Measurements from ENCODE around the gene LDAH. TPM values are rescaled to one million over a fixed set of nuclear protein-coding genes. Genes with fewer than 3 reads are reported as not detected.

The LDAH gene
- total RNA-seq, 1 experiment from 2014 or later, result 17.2 TPM

GRCh38 chr2:20650877-20651730, 171.8 kb downstream of the LDAH start, which contains the start of gene HS1BP3:
Gene HS1BP3 (minus strand): TSS chr2:20651098. CDS start chr2:20651063, 35 bp downstream.
- in situ Hi-C loops (cut with HindIII; ENCODE audit: low pct_unique_long_range_greater_than_20kb, low sequenced_read_pairs), result no loop called here
- intact Hi-C loops (cut with micrococcal nuclease; ENCODE audit: unreplicated experiment), result loop anchor here (5.0 kb wide), 1 partner anchor 209 kb away; no protein-coding TSS in a partner anchor

DNA sequence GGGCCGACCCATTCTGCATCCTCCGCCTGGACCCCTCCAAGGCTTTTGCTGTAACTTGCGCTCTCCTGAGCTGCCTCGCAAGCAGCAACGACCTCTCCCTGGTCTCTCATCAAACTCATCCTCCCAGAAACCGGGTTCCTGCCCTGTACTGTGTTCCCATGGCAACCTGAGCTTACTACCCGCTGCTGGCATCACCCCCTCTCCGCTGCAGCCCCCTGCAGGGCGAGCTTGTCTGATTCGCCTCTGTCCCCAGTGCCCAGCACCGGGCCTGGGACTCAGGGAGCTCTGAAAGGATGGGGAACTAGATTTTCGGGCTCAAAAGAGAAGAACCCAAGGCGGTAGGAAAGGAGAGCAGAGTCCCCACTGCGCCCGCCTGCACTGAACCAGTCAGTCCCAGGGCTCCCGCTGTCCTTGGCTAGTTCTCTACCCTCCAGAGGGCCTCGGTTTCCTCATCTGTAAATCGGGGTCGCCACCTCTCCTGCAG, 172.5 kb downstream of the LDAH start:
- Histone ChIP-seq H3K4me1 (ENCODE audit: control insufficient read depth, insufficient read depth, low read length) (peaks cover 9% of the 10 kb centered on the region), H3K36me3 (ENCODE audit: control insufficient read depth, insufficient read depth, low read length) (no peaks in the 10 kb centered on the region), H3K9me3 (ENCODE audit: control insufficient read depth, insufficient read depth, low read depth, low read length) (no peaks in the 10 kb centered on the region), H3K4me3 (ENCODE audit: low read depth in 2 of 2, low read length in 2 of 2) (peak overlapping the region; percentile 87 to 93), H3K27me3 (ENCODE audit: control insufficient read depth, insufficient read depth, low read length) (no peaks in the 10 kb centered on the region), H3K27ac (ENCODE audit: low read length) (peak overlapping the region; percentile 78)
- intact Hi-C loops (cut with micrococcal nuclease; ENCODE audit: unreplicated experiment) (loop anchor here (5.0 kb wide), 1 partner anchor 208 kb away; no protein-coding TSS in a partner anchor), in situ Hi-C loops (cut with HindIII; ENCODE audit: low pct_unique_long_range_greater_than_20kb, low sequenced_read_pairs) (no loop called here)
- ChIA-PET POLR2A (interaction anchor here (0.6 kb wide), 1 partner anchor 203 kb away, joined by 5 read pairs; no protein-coding TSS in a partner anchor), CTCF (interaction anchor here (1.0 kb wide), 2 partner anchors 165 to 239 kb away, joined by 3 read pairs; no protein-coding TSS in a partner anchor)
- DNase-seq (ENCODE audit: low read depth, low spot score) (no peak), ATAC-seq (peak; percentile 27)
- TF ChIP-seq TCF7L2 (IDR thresholded peaks at IDR 0.05; ENCODE audit: low read depth, low read length) (no peak), SIN3A (IDR thresholded peaks at IDR 0.05; ENCODE audit: borderline replicate concordance, insufficient read depth, low read depth, low read length) (no peak)
- TF ChIP-seq, protein P1, sequence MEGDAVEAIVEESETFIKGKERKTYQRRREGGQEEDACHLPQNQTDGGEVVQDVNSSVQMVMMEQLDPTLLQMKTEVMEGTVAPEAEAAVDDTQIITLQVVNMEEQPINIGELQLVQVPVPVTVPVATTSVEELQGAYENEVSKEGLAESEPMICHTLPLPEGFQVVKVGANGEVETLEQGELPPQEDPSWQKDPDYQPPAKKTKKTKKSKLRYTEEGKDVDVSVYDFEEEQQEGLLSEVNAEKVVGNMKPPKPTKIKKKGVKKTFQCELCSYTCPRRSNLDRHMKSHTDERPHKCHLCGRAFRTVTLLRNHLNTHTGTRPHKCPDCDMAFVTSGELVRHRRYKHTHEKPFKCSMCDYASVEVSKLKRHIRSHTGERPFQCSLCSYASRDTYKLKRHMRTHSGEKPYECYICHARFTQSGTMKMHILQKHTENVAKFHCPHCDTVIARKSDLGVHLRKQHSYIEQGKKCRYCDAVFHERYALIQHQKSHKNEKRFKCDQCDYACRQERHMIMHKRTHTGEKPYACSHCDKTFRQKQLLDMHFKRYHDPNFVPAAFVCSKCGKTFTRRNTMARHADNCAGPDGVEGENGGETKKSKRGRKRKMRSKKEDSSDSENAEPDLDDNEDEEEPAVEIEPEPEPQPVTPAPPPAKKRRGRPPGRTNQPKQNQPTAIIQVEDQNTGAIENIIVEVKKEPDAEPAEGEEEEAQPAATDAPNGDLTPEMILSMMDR (IDR thresholded peaks at IDR 0.05), result no peak
- no TSS peak for BruUV-seq (replicated peaks)

More at GRCh38 chr2:20650877-20651730, 171.8 kb downstream of the LDAH start, which contains the start of gene HS1BP3:
- no peak for DNase-seq (ENCODE audit: low read depth, low spot score)
- CTCF ChIA-PET, result interaction anchor here (0.6 to 1.0 kb wide), 4 partner anchors 165 to 354 kb away, joined by 3 to 12 read pairs (median 3); no protein-coding TSS in a partner anchor
- H3K36me3 ChIP-seq (ENCODE audit: control insufficient read depth, insufficient read depth, low read length), result no peaks in the 10 kb centered on the region
- peak within 1 kb of the TSS; percentile 87 to 93 for H3K4me3 ChIP-seq (ENCODE audit: low read depth in 2 of 2, low read length in 2 of 2)
- ATAC-seq, result peak; percentile 98
- POLR2A ChIA-PET, result interaction anchor here (0.6 kb wide), 1 partner anchor 204 kb away, joined by 5 read pairs; no protein-coding TSS in a partner anchor
- peaks cover 9% of the 10 kb centered on the region for H3K4me1 ChIP-seq (ENCODE audit: control insufficient read depth, insufficient read depth, low read length)
- H3K27ac ChIP-seq (ENCODE audit: low read length), result peak within 1 kb of the TSS; percentile 88
- no peaks in the 10 kb centered on the region for H3K9me3 ChIP-seq (ENCODE audit: control insufficient read depth, insufficient read depth, low read depth, low read length)
- no TSS peak for BruUV-seq (replicated peaks)
- H3K27me3 ChIP-seq (ENCODE audit: control insufficient read depth, insufficient read depth, low read length), result no peaks in the 10 kb centered on the region
- peak; percentile 79; the same call in 1 of the 2 replicates for TF ChIP-seq SIN3A (IDR thresholded peaks at IDR 0.05; ENCODE audit: borderline replicate concordance, insufficient read depth, low read depth, low read length)
- no peak for TF ChIP-seq TCF7L2 (IDR thresholded peaks at IDR 0.05; ENCODE audit: low read depth, low read length)
- TF ChIP-seq, protein P2, sequence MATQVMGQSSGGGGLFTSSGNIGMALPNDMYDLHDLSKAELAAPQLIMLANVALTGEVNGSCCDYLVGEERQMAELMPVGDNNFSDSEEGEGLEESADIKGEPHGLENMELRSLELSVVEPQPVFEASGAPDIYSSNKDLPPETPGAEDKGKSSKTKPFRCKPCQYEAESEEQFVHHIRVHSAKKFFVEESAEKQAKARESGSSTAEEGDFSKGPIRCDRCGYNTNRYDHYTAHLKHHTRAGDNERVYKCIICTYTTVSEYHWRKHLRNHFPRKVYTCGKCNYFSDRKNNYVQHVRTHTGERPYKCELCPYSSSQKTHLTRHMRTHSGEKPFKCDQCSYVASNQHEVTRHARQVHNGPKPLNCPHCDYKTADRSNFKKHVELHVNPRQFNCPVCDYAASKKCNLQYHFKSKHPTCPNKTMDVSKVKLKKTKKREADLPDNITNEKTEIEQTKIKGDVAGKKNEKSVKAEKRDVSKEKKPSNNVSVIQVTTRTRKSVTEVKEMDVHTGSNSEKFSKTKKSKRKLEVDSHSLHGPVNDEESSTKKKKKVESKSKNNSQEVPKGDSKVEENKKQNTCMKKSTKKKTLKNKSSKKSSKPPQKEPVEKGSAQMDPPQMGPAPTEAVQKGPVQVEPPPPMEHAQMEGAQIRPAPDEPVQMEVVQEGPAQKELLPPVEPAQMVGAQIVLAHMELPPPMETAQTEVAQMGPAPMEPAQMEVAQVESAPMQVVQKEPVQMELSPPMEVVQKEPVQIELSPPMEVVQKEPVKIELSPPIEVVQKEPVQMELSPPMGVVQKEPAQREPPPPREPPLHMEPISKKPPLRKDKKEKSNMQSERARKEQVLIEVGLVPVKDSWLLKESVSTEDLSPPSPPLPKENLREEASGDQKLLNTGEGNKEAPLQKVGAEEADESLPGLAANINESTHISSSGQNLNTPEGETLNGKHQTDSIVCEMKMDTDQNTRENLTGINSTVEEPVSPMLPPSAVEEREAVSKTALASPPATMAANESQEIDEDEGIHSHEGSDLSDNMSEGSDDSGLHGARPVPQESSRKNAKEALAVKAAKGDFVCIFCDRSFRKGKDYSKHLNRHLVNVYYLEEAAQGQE (IDR thresholded peaks at IDR 0.05; ENCODE audit: insufficient read depth in 1 of 2, low read depth in 2 of 2, low read length in 1 of 2), result no peak
- TF ChIP-seq, protein P1 (IDR thresholded peaks at IDR 0.05), result peak; percentile 98
- peak; percentile 80 for TF ChIP-seq POLR2AphosphoS5 (IDR thresholded peaks at IDR 0.05; ENCODE audit: low read depth, low read length)

All from Panc1 (cell line).